H1 (cell line): ENCODE data around the gene OTOF. TPM values are rescaled to one million over a fixed set of nuclear protein-coding genes. Genes with fewer than 3 reads are reported as not detected.

Experiments
- CTCF ChIA-PET: fragments of 300-600 bp; sonication (Branson Sonifier 250); formaldehyde crosslinking; loops from one replicate; lab custom pipeline; 2021; ENCODE audit not compliant: partially characterized antibody; lab: Charles Lee
- POLR2A ChIA-PET: fragments of 300-600 bp; sonication (Branson Sonifier 250); formaldehyde crosslinking; loops from one replicate; lab custom pipeline; 2021; ENCODE audit warnings: inconsistent platforms; ENCODE audit not compliant: partially characterized antibody; lab: Charles Lee
- DNase-seq, 2 experiments: peaks; one replicate each; pipeline versions ENCODE4 v3.0.0 to v3.0.0-alpha.2; 2010 to 2022; ENCODE audit warnings: low spot score in 2 of 2, low read depth in 1 of 2, mixed read lengths in 1 of 2
- FAIRE-seq: peaks from 2 replicates; lab custom pipeline; 2011; peaks lifted over from hg19 to GRCh38; lab: Jason Lieb, UNC
- H2AFZ ChIP-seq: 2 replicates; pipeline ENCODE4 v1.8.1; 2012; ENCODE audit warnings: low read length, inconsistent platforms
- H2AK5ac ChIP-seq: 2 replicates; pipeline ENCODE4 v1.6.1; 2013; ENCODE audit warnings: low read depth, low read length
- H2BK120ac ChIP-seq: replicated peaks from 2 replicates; pipeline ENCODE3; 2013; ENCODE audit warnings: low read depth, low read length, inconsistent platforms
- H2BK12ac ChIP-seq: 2 replicates; pipeline ENCODE4 v1.6.1; 2013; ENCODE audit warnings: low read depth, low read length
- H2BK15ac ChIP-seq: 2 replicates; pipeline ENCODE4 v1.6.1; 2013; ENCODE audit warnings: low read length
- H2BK20ac ChIP-seq: 2 replicates; pipeline ENCODE4 v1.6.1; 2013; ENCODE audit warnings: low read length
- H2BK5ac ChIP-seq: 2 replicates; pipeline ENCODE4 v1.6.1; 2013; ENCODE audit warnings: low read depth, low read length
- H3K14ac ChIP-seq: 2 replicates; pipeline ENCODE4 v1.6.1; 2013; ENCODE audit warnings: inconsistent platforms; ENCODE audit not compliant: insufficient read length
- H3K18ac ChIP-seq: 2 replicates; pipeline ENCODE4 v1.6.1; 2013; ENCODE audit warnings: low read length; ENCODE audit errors: extremely low read depth
- H3K23ac ChIP-seq: 2 replicates; pipeline ENCODE4 v1.6.1; 2013; ENCODE audit warnings: inconsistent platforms; ENCODE audit not compliant: insufficient read length
- H3K23me2 ChIP-seq: 2 replicates; pipeline ENCODE4 v1.6.1; 2013; ENCODE audit warnings: low read depth, low read length
- H3K27ac ChIP-seq: 2 replicates; pipeline ENCODE4 v1.6.1; 2011; ENCODE audit warnings: low read depth, low read length, inconsistent platforms
- H3K27me3 ChIP-seq, 4 experiments: replicated peaks in 1 of 4; 1 replicate in 1 of 4; 2 replicates in 3 of 4; pipeline versions ENCODE4 v1.6.1 to v1.8.1; 2011 to 2013; ENCODE audit warnings: low read length in 3 of 4, mild to moderate bottlenecking in 3 of 4, inconsistent platforms in 2 of 4, mixed read lengths in 2 of 4, moderate library complexity in 1 of 4; ENCODE audit not compliant: control insufficient read depth in 3 of 4, insufficient read depth in 3 of 4; ENCODE audit errors: extremely low read depth in 1 of 4
- H3K36me3 ChIP-seq, 4 experiments: 2 replicates each; pipeline versions ENCODE4 v1.6.1 to v1.8.1; 2011 to 2013; ENCODE audit warnings: mild to moderate bottlenecking in 4 of 4, low read length in 3 of 4, moderate library complexity in 2 of 4, control low read depth in 1 of 4, inconsistent platforms in 1 of 4; ENCODE audit not compliant: insufficient read depth in 4 of 4, control insufficient read depth in 2 of 4
- H3K4ac ChIP-seq: replicated peaks from 2 replicates; pipeline ENCODE3; 2013; ENCODE audit warnings: low read length, low read depth, mixed read lengths, inconsistent platforms; ENCODE audit not compliant: insufficient read length
- H3K4me1 ChIP-seq, 4 experiments: replicated peaks in 1 of 4; 1 replicate in 1 of 4; 2 replicates in 3 of 4; pipeline versions ENCODE4 v1.6.1 to v1.8.1; 2011 to 2013; ENCODE audit warnings: low read length in 3 of 4, inconsistent platforms in 2 of 4, mixed read lengths in 1 of 4; ENCODE audit not compliant: insufficient read depth in 4 of 4, control insufficient read depth in 3 of 4
- H3K4me2 ChIP-seq, 2 experiments: 2 replicates each; pipeline versions ENCODE4 v1.6.1 to v1.8.1; 2011 to 2013; ENCODE audit warnings: low read depth in 2 of 2, low read length in 2 of 2, control low read depth in 1 of 2, inconsistent platforms in 1 of 2, mild to moderate bottlenecking in 1 of 2; ENCODE audit not compliant: insufficient read depth in 1 of 2
- H3K4me3 ChIP-seq, 4 experiments: fragments of 200-600, 300-600 bp in 1 of 4; sonication (generic), shearing (Covaris generic), sonication (Bioruptor Twin) in 1 of 4; 2 replicates each; pipeline versions ENCODE4 v1.5.1 to v1.8.1; 2011 to 2016; ENCODE audit warnings: low read length in 4 of 4, low read depth in 3 of 4, control low read depth in 2 of 4, inconsistent platforms in 2 of 4, mild to moderate bottlenecking in 2 of 4, mixed read lengths in 1 of 4, moderate library complexity in 1 of 4; ENCODE audit not compliant: insufficient read depth in 2 of 4; ENCODE audit errors: extremely low read depth in 1 of 4
- H3K56ac ChIP-seq: replicated peaks from 2 replicates; pipeline ENCODE3; 2013; ENCODE audit warnings: low read depth, mild to moderate bottlenecking, mixed read lengths, low read length, inconsistent platforms; ENCODE audit not compliant: insufficient read length
- H3K79me1 ChIP-seq: 2 replicates; pipeline ENCODE4 v1.6.1; 2013; ENCODE audit warnings: low read depth, low read length, control low read depth
- H3K79me2 ChIP-seq, 2 experiments: 2 replicates each; pipeline versions ENCODE4 v1.6.1 to v1.8.1; 2012 to 2013; ENCODE audit warnings: low read length in 2 of 2, mild to moderate bottlenecking in 2 of 2, inconsistent platforms in 1 of 2; ENCODE audit not compliant: insufficient read depth in 2 of 2, control insufficient read depth in 1 of 2
- H3K9ac ChIP-seq, 4 experiments: replicated peaks in 1 of 4; 1 replicate in 1 of 4; 2 replicates in 3 of 4; pipeline versions ENCODE4 v1.6.1 to v1.8.1; 2011 to 2013; ENCODE audit warnings: low read depth in 3 of 4, low read length in 3 of 4, control low read depth in 2 of 4, mild to moderate bottlenecking in 2 of 4, moderate library complexity in 2 of 4, inconsistent platforms in 1 of 4; ENCODE audit errors: extremely low read depth in 1 of 4
- H3K9me3 ChIP-seq, 2 experiments: 2 replicates each; pipeline versions ENCODE4 v1.6.1 to v1.8.1; 2012 to 2013; ENCODE audit warnings: mild to moderate bottlenecking in 2 of 2, moderate library complexity in 2 of 2, control low read depth in 1 of 2, inconsistent platforms in 1 of 2, low read depth in 1 of 2, low read length in 1 of 2, mixed read lengths in 1 of 2; ENCODE audit not compliant: insufficient read depth in 2 of 2
- H4K20me1 ChIP-seq, 2 experiments: replicated peaks in 1 of 2; 2 replicates each; pipeline versions ENCODE3 to v1.8.1; 2011 to 2013; ENCODE audit warnings: inconsistent platforms in 2 of 2, low read length in 2 of 2, mild to moderate bottlenecking in 1 of 2; ENCODE audit not compliant: insufficient read depth in 2 of 2, control insufficient read depth in 1 of 2
- H4K5ac ChIP-seq: 2 replicates; pipeline ENCODE4 v1.6.1; 2013; ENCODE audit warnings: low read length, low read depth, mixed read lengths, inconsistent platforms; ENCODE audit not compliant: insufficient read length
- H4K8ac ChIP-seq: 2 replicates; pipeline ENCODE4 v1.8.0; 2013; ENCODE audit warnings: mild to moderate bottlenecking, moderate library complexity, low read length, inconsistent platforms; ENCODE audit not compliant: insufficient read depth; ENCODE audit errors: extremely low read depth
- H4K91ac ChIP-seq: replicated peaks from 2 replicates; pipeline ENCODE3; 2013; ENCODE audit warnings: low read length, mixed read lengths, inconsistent platforms; ENCODE audit not compliant: insufficient read length
- ASH2L ChIP-seq: fragments of 200-600, 300-600 bp; sonication (generic); IDR thresholded peaks from one replicate; pipeline ENCODE4 v1.7.1; 2017; ENCODE audit warnings: low read length
- BACH1 ChIP-seq: IDR thresholded peaks from 2 replicates; pipeline ENCODE4 v1.6.1; 2012; ENCODE audit warnings: low read length, improper control_type of control experiment
- CREB1 ChIP-seq: IDR thresholded peaks from 2 replicates; pipeline ENCODE4 v1.6.1; 2012; ENCODE audit warnings: inconsistent platforms
- JUND ChIP-seq: IDR thresholded peaks from 2 replicates; pipeline ENCODE4 v1.6.1; 2011; ENCODE audit warnings: mild to moderate bottlenecking, improper control_type of control experiment, low read length
- MAFK ChIP-seq: IDR thresholded peaks from 2 replicates; pipeline ENCODE4 v1.6.1; 2012; ENCODE audit warnings: low read depth, mild to moderate bottlenecking, improper control_type of control experiment, low read length
- RAD21 ChIP-seq, 2 experiments: IDR thresholded peaks in 1 of 2; conservative IDR thresholded peaks in 1 of 2; 2 replicates each; pipeline ENCODE4 v1.6.1; 2011; ENCODE audit warnings: low read depth in 2 of 2, low read length in 2 of 2, improper control_type of control experiment in 1 of 2, inconsistent platforms in 1 of 2, mild to moderate bottlenecking in 1 of 2, moderate library complexity in 1 of 2
- SIN3A ChIP-seq, 2 experiments: IDR thresholded peaks in 1 of 2; conservative IDR thresholded peaks in 1 of 2; 2 replicates each; pipeline ENCODE4 v1.6.1; 2011 to 2012; ENCODE audit warnings: low read length in 2 of 2, improper control_type of control experiment in 1 of 2, low read depth in 1 of 2, mild to moderate bottlenecking in 1 of 2
- TEAD4 ChIP-seq: IDR thresholded peaks from 2 replicates; pipeline ENCODE4 v1.6.1; 2012; ENCODE audit warnings: low read depth, low read length, inconsistent platforms, mixed read lengths
- ZNF274 ChIP-seq: IDR thresholded peaks from 2 replicates; pipeline ENCODE4 v1.7.0; 2012; ENCODE audit warnings: low read length, borderline replicate concordance; ENCODE audit errors: extremely low read depth
- WGBS, 2 experiments: shearing (Covaris generic) in 1 of 2; methylation state at CpG; one replicate each; pipeline versions ENCODE4 v1.1.6 to v1.1.7; 2013 to 2015; ENCODE audit warnings: low lambda C conversion rate in 2 of 2, mixed read lengths in 2 of 2, inconsistent platforms in 1 of 2, low coverage in 1 of 2, missing lambda C conversion rate in 1 of 2; ENCODE audit not compliant: insufficient replicate concordance in 2 of 2, insufficient coverage in 1 of 2, insufficient read length in 1 of 2; ENCODE audit errors: extremely low coverage in 1 of 2, missing lambda C conversion rate in 1 of 2; 5-methylcytosine and 5-hydroxymethylcytosine counted together
- polyA plus RNA-seq, 7 experiments: library from polyadenylated mRNA; depleted of rRNA in 3 of 7; stranded (reverse) in 5 of 7; unstranded in 2 of 7; fragments of >200 nt in 5 of 7; fragments of 200-250 nt in 2 of 7; gene quantifications; 1 replicate in 5 of 7; 2 replicates in 1 of 7; 4 replicates in 1 of 7; pipeline versions ENCODE4 v1.2.1 to v1.2.3, GENCODE V29; 2011 to 2013; ENCODE audit warnings: missing spikeins in 2 of 7, mixed read lengths in 2 of 7
- total RNA-seq: library from RNA; stranded (reverse); fragmentation: NEBNext Ultra II Directional; extraction: Animal tissue kit (Norgen Biotek cat#: 25700); gene quantifications from 2 replicates; pipeline ENCODE4 v1.2.1, GENCODE V29; 2021
- TF ChIP-seq, protein P1 (sequence below): IDR thresholded peaks from 2 replicates; pipeline ENCODE4 v1.6.1; 2011; ENCODE audit warnings: low read length, improper control_type of control experiment

OTOF gene
- total and polyA plus RNA-seq, 2 of the 8 experiments (the other 6 are each of a cell fraction or from before 2014, with no cell fraction given): 0.06 TPM; not detected in 1

GRCh38 chr2:26462511-26463243 lies 15.2 kb downstream of the OTOF start:
- Histone ChIP-seq H3K4ac (no peak overlapping the region), H3K4me3 (no peak overlapping the region), H3K79me2 (no peaks in the 10 kb centered on the region), H2BK20ac (peak overlapping the region; percentile 91), H3K9ac (no peak overlapping the region; a peak in 1 of 7 replicates), H3K4me1 (peaks cover 0 to 23% (median 3%) of the 10 kb centered on the region in 4 experiments; a peak in 6 of 7 replicates), H3K27me3 (no peaks in the 10 kb centered on the region), H3K23ac (no peak overlapping the region), H2BK12ac (peak overlapping the region; percentile 99), H3K36me3 (no peaks in the 10 kb centered on the region), H3K9me3 (no peaks in the 10 kb centered on the region), H4K8ac (peak overlapping the region; percentile 66; the same call in 1 of the 2 replicates), H4K91ac (peak overlapping the region; percentile 86), H3K14ac (no peak overlapping the region), H2AK5ac (peak overlapping the region; percentile 88), H2BK120ac (no peak overlapping the region), H3K18ac (peak overlapping the region; percentile 88), H3K27ac (no peak overlapping the region), H3K4me2 (no peak overlapping the region), H4K5ac (peak overlapping the region; percentile 13), H3K56ac (no peak overlapping the region), H2BK15ac (peak overlapping the region; percentile 100), H2BK5ac (peak overlapping the region; percentile 87), H3K23me2 (no peaks in the 10 kb centered on the region), H4K20me1 (no peaks in the 10 kb centered on the region), H3K79me1 (no peaks in the 10 kb centered on the region), H2AFZ (no peak overlapping the region)
- ChIA-PET POLR2A (interaction anchor here (0.6 to 1.2 kb wide), 4 partner anchors 8 to 277 kb away, joined by 3 to 4 read pairs (median 3); no protein-coding TSS in a partner anchor), CTCF (interaction anchor here (0.7 to 3.3 kb wide), 19 partner anchors 8 to 291 kb away, joined by 3 to 16 read pairs (median 4); partner anchors contain the start of gene OTOF)
- WGBS, 2 experiments: 87% methylated on average over 14 of the region's 14 CpGs; no CpG with 5 or more reads in 1 of the 2 experiments
- peak; percentile 27 to 77 for DNase-seq
- FAIRE-seq: peak; percentile 74
- TF ChIP-seq SIN3A (conservative IDR thresholded peaks at IDR 0.05 in 1 of 2, IDR thresholded peaks at IDR 0.05 in 1 of 2; ENCODE audit: low read depth in 1 of 2, low read length in 2 of 2): 0 out of 4 replicates have a peak, but pooled peaks of 1 of the 2 experiments have one; percentile 47
- peak; percentile 85 for TF ChIP-seq TEAD4
- TF ChIP-seq ASH2L: no peak
- TF ChIP-seq MAFK: peak; percentile 94
- TF ChIP-seq RAD21 (IDR thresholded peaks at IDR 0.05 in 1 of 2, conservative IDR thresholded peaks at IDR 0.05 in 1 of 2; ENCODE audit: low read depth in 2 of 2, low read length in 2 of 2): peak; percentile 68 to 72
- peak; percentile 48; the same call in 1 of the 2 replicates for TF ChIP-seq CREB1
- TF ChIP-seq, protein P1, sequence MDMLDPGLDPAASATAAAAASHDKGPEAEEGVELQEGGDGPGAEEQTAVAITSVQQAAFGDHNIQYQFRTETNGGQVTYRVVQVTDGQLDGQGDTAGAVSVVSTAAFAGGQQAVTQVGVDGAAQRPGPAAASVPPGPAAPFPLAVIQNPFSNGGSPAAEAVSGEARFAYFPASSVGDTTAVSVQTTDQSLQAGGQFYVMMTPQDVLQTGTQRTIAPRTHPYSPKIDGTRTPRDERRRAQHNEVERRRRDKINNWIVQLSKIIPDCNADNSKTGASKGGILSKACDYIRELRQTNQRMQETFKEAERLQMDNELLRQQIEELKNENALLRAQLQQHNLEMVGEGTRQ: 0 out of 2 replicates have a peak, but pooled peaks have one; percentile 11
- no peak for TF ChIP-seq ZNF274
- peak; percentile 75; the same call in 1 of the 2 replicates for TF ChIP-seq JUND
- TF ChIP-seq BACH1: peak; percentile 98
